Right lobe of liver (tissue), 6 donors: ENCODE results near the gene PCYT1A. TPM values are rescaled to one million over a fixed set of nuclear protein-coding genes. Genes with fewer than 3 reads are reported as not detected.
"Not testable (repeated sequence)": the region's sequence is repeated elsewhere in the genome, so short reads cannot be mapped to it uniquely, and the experiment has no call there.

Experiments used
- ATAC-seq, 4 donors: fragments of 200-7000 bp; cut with Tn5 transposase; one replicate each; pipeline ENCODE4 v1.9.1; 2020; ENCODE audit warnings: mild to moderate bottlenecking in 4 of 4, moderate library complexity in 4 of 4
- DNase-seq, 3 donors: peaks; one replicate each; pipeline ENCODE4 v3.0.0-alpha.2; 2020
- H3K27ac ChIP-seq, 3 donors: fragments of 200-600 bp; one replicate each; pipeline ENCODE4 v1.8.0; 2022
- H3K27me3 ChIP-seq, 2 donors: fragments of 200-600 bp; one replicate each; pipeline ENCODE4 v1.8.0; 2022
- H3K36me3 ChIP-seq, 4 donors: fragments of 200-600 bp; sonication (generic) in 1 of 4; one replicate each; pipeline versions ENCODE4 v1.5.1 to v1.8.0; 2017 to 2022; ENCODE audit warnings: control low read depth in 1 of 4
- H3K4me1 ChIP-seq, 4 donors: fragments of 200-600 bp; sonication (generic) in 1 of 4; one replicate each; pipeline versions ENCODE4 v1.5.1 to v1.8.0; 2017 to 2022; ENCODE audit warnings: control low read depth in 1 of 4
- H3K4me3 ChIP-seq, 3 donors: fragments of 200-600 bp; one replicate each; pipeline ENCODE4 v1.8.0; 2022
- H3K9me3 ChIP-seq, 4 donors: fragments of 200-600 bp; sonication (generic) in 1 of 4; one replicate each; pipeline versions ENCODE4 v1.5.1 to v1.8.0; 2017 to 2022; ENCODE audit warnings: control low read depth in 1 of 4
- CTCF ChIP-seq, 4 donors: fragments of 200-600 bp in 3 of 4; fragments of 450-650 bp in 1 of 4; IDR thresholded peaks; one replicate each; pipeline versions ENCODE4 v1.5.1 to v1.8.0; 2016 to 2022; ENCODE audit warnings: antibody characterized with exemption in 4 of 4, mild to moderate bottlenecking in 2 of 4
- POLR2A ChIP-seq: fragments of 450-650 bp; IDR thresholded peaks from one replicate; pipeline ENCODE4 v1.6.1; 2017; ENCODE audit warnings: antibody characterized with exemption, mild to moderate bottlenecking
- WGBS: methylation state at CpG from one replicate; pipeline ENCODE4 v1.1.6; 2018; ENCODE audit warnings: low coverage, low lambda C conversion rate; ENCODE audit not compliant: insufficient coverage; ENCODE audit errors: missing lambda C conversion rate; 5-methylcytosine and 5-hydroxymethylcytosine counted together
- intact Hi-C, 2 donors: fragments of 100-400 bp; cut with DNase I; formaldehyde crosslinking; loops; one replicate each; pipeline versions ENCODE4 v1.11.2 to v1.14.1; 2022
- total RNA-seq, 6 experiments: library from RNA; depleted of rRNA in 2 of 6; stranded (reverse); fragments of >200 nt in 2 of 6; fragmentation: NEBNext Ultra II Directional in 3 of 6; extraction: Animal tissue kit (Norgen Biotek cat#: 25700) in 3 of 6; gene quantifications; one replicate each; pipeline versions ENCODE4 v1.1.0 to v1.2.4, GENCODE V29; 2016 to 2023
- donor health status: DM: no; HTN: yes; CAD: no.
- donor health status: DM: no; HTN: no; CAD: no.
- donor health status: DM: no; HTN: no; CAD: no.
- donor health status: DM: no; HTN: yes; CAD: no.
- donor health status: DM: no; HTN: yes; CAD: no.

Gene PCYT1A
- total RNA-seq, 6 experiments from 2014 or later: 20.8 to 43.2 (median 28.8) TPM

GRCh38 chr3:196321162-196321561 lies 33.6 kb upstream of the PCYT1A start:
- 65% methylated on average over 6 of the region's 11 CpGs for WGBS
- DNase-seq: peak in 1 of 3 donors; percentile 32
- intact Hi-C loops: no loop called here

GRCh38 chr3:196320137-196320536 lies 32.6 kb upstream of the PCYT1A start:
- no peak for ATAC-seq
- Histone ChIP-seq H3K4me1 (no peaks in the 10 kb centered on the region), H3K27me3 (no peaks in the 10 kb centered on the region), H3K9me3 (no peaks in the 10 kb centered on the region), H3K27ac (no peak overlapping the region), H3K36me3 (no peaks in the 10 kb centered on the region), H3K4me3 (no peak overlapping the region)
- TF ChIP-seq CTCF (IDR thresholded peaks at IDR 0.05) (no peak), POLR2A (no peak)
- DNase-seq: no peak
- intact Hi-C loops: no loop called here
- 100% methylated on average over 2 of the region's 3 CpGs for WGBS

More at GRCh38 chr3:196321162-196321561, 33.6 kb upstream of the PCYT1A start:
- no peaks in the 10 kb centered on the region for H3K36me3 ChIP-seq
- H3K4me3 ChIP-seq: no peak overlapping the region
- H3K9me3 ChIP-seq: no peaks in the 10 kb centered on the region
- TF ChIP-seq POLR2A: no peak
- TF ChIP-seq CTCF (IDR thresholded peaks at IDR 0.05): no peak
- H3K27me3 ChIP-seq: no peaks in the 10 kb centered on the region
- no peak for ATAC-seq
- H3K4me1 ChIP-seq: no peaks in the 10 kb centered on the region
- H3K27ac ChIP-seq: no peak overlapping the region

DNA sequence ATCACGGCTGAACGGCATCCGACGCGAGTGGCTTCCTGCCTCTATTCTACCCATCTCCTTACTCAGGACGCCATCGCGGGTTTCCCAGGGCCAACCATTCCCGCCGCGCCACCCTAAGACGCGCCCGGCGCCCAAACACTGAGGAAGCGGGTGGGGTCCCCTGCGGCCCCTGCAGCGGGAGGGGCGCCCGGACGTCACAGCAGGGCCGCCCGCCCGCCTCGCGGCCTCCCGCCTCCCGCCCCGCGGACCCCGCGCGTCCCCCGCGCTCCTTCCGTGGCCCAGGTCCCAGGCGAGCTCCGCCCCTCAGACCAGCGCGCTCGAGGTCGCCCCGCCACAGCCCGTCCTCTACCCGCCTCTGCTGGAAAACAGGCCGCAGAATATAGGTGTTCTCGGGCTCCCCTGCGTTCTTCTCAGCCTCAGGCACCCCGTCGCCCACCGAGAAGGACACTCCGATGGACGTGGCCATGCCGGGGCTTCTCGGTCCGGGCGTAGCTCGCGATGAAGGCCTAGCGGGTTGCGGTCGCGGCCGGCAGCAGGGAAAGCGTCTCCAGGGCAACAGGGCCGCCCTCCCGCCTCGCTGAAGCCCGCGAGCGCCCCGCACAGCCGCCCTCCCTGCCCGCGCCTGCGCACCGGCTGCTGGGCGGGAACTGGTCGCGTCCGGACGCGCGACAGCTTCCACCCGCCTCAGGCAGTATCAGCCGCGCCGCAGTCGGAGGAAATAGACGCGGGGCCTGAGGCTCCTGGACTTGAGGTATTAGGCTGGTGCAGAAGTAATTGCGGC lies 30.4 kb upstream of the PCYT1A start, which contains the start of gene DYNLT2B:
Gene DYNLT2B (minus strand): TSS at position 554 of the 781 bp plus-strand sequence. CDS start 88 bp downstream, at position 466.
- WGBS: 0% methylated on average over 4 of the region's 92 CpGs
- intact Hi-C loops: no loop called here
- ATAC-seq: peak; percentile 98 to 99 (median 98)
- Histone ChIP-seq H3K27me3 (no peaks in the 10 kb centered on the region), H3K36me3 (no peaks in the 10 kb centered on the region), H3K9me3 (no peaks in the 10 kb centered on the region), H3K27ac (peak within 1 kb of the TSS; percentile 62 to 84 (median 78)), H3K4me3 (peak within 1 kb of the TSS; percentile 77 to 91 (median 89)), H3K4me1 (no peaks in the 10 kb centered on the region)
- peak; percentile 91 for DNase-seq
- TF ChIP-seq CTCF (IDR thresholded peaks at IDR 0.05) (peak in 1 of 4 donors; percentile 23), POLR2A (peak; percentile 68)

- WGBS: 63% methylated on average over 2 of the region's 17 CpGs
- DNase-seq, ATAC-seq, H3K27me3 ChIP-seq, H3K4me1 ChIP-seq, intact Hi-C loops, H3K36me3 ChIP-seq, H3K9me3 ChIP-seq: not testable (repeated sequence)
- H3K4me3 ChIP-seq: peak overlapping the region; percentile 77 to 91 (median 89)
- peak overlapping the region; percentile 62 to 84 (median 78) for H3K27ac ChIP-seq
Observed at GRCh38 chr3:196316799-196317686, 29.5 kb upstream of the PCYT1A start.
